Sigmoid colon (tissue), 3 donors: ENCODE results near the gene CEND1.

Experiments
- POLR2A ChIP-seq, 2 donors: fragments of 450-650 bp; IDR thresholded peaks; one replicate each; pipeline ENCODE4 v1.6.1; 2016; ENCODE audit warnings: antibody characterized with exemption in 2 of 2, mild to moderate bottlenecking in 2 of 2, moderate library complexity in 2 of 2
- TF ChIP-seq, protein P1 (sequence below), 4 experiments: fragments of 450-650 bp in 3 of 4; fragments of 200-600 bp in 1 of 4; IDR thresholded peaks; one replicate each; pipeline ENCODE4 v1.5.1; 2016 to 2019; ENCODE audit warnings: antibody characterized with exemption in 4 of 4, mild to moderate bottlenecking in 3 of 4, moderate library complexity in 2 of 4

DNA sequence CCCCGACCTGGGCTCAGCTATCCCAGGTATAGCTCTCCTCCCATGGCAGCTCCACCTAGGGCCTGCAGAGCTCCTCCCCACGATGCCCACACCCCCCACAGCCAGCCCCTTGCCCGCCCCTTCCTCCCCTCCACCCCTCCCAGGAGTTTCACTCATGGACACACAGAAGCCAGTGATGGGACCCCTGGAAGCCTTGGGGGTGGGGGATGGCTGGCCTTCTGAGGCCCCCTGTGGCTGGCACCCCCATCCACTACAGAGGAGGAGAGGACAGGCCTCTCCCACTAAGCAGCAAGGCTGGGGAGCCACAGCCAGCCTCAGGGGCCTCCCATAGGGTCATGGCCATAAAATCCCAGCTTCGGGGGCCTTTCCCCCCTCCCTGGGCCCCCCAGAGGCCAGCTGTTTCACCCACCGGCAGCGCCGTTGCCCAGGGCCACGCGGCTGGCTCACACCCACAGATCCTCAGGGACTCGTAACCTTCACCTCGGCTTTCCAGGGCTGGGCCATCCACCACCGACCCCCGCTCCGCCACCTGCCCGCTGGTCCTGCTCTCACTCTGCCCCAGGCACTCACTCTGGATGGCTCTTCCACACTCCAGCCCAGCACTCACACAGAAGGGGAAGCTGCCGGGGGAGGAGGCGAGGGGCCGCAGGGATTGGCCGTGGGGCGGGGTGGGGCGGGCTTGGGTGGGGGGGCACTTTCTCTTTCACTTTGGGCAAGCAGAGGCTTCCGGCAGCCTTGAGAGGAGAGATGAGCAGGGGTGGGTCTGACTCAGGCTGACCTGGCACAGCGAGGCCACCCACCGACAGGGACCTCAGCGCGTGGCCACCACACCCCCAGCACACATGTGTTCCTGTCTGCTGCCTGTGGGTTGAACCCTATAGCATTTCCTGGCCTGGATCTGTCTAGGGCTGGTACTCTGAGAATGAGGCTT, 6.0 kb upstream of the CEND1 start:
- TF ChIP-seq POLR2A (IDR thresholded peaks at IDR 0.05), result peak in 1 of 2 donors; percentile 24
- TF ChIP-seq, protein P1, sequence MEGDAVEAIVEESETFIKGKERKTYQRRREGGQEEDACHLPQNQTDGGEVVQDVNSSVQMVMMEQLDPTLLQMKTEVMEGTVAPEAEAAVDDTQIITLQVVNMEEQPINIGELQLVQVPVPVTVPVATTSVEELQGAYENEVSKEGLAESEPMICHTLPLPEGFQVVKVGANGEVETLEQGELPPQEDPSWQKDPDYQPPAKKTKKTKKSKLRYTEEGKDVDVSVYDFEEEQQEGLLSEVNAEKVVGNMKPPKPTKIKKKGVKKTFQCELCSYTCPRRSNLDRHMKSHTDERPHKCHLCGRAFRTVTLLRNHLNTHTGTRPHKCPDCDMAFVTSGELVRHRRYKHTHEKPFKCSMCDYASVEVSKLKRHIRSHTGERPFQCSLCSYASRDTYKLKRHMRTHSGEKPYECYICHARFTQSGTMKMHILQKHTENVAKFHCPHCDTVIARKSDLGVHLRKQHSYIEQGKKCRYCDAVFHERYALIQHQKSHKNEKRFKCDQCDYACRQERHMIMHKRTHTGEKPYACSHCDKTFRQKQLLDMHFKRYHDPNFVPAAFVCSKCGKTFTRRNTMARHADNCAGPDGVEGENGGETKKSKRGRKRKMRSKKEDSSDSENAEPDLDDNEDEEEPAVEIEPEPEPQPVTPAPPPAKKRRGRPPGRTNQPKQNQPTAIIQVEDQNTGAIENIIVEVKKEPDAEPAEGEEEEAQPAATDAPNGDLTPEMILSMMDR (IDR thresholded peaks at IDR 0.05), result no peak
